IMR-90 (cell line): ENCODE data around the gene HSPD1. TPM values are rescaled to one million over a fixed set of nuclear protein-coding genes. Genes with fewer than 3 reads are reported as not detected.

Experiments used
- ATAC-seq: fragments of 200-7000 bp; cut with Tn5 transposase; 2 replicates; pipeline ENCODE4 v1.9.1; 2020; ENCODE audit warnings: low read depth, mild to moderate bottlenecking, moderate library complexity
- BruUV-seq: library from RNA; stranded (reverse); fragments of 400-500 nt; replicated peaks from 2 replicates; lab custom pipeline; 2021; lab: Mats Ljungman, UMichigan
- CTCF ChIA-PET: fragments of 300-600 bp; formaldehyde crosslinking; extraction: SDS; loops from one replicate; lab custom pipeline; 2021; ENCODE audit warnings: antibody characterized with exemption; lab: Yijun Ruan, JAX
- POLR2A ChIA-PET: fragments of 300-600 bp; sonication (Branson Sonifier 250); formaldehyde crosslinking; loops from one replicate; lab custom pipeline; 2022; ENCODE audit warnings: antibody characterized with exemption; ENCODE audit not compliant: unreplicated experiment; lab: Charles Lee
- DNase-seq: peaks from one replicate; pipeline ENCODE4 v3.0.0; 2013
- H2AFZ ChIP-seq: replicated peaks from 2 replicates; pipeline ENCODE3; 2013; ENCODE audit warnings: low read length, mild to moderate bottlenecking; ENCODE audit not compliant: poor library complexity
- H2AK5ac ChIP-seq: 2 replicates; pipeline ENCODE4 v1.6.1; 2013; ENCODE audit warnings: low read depth, low read length, inconsistent platforms
- H2AK9ac ChIP-seq: replicated peaks from 2 replicates; pipeline ENCODE3; 2013; ENCODE audit warnings: mild to moderate bottlenecking, low read depth, low read length, moderate library complexity; ENCODE audit not compliant: poor library complexity
- H2BK120ac ChIP-seq: 2 replicates; pipeline ENCODE4 v1.6.1; 2013; ENCODE audit warnings: low read depth, low read length, inconsistent platforms
- H2BK15ac ChIP-seq: 3 replicates; pipeline ENCODE4 v1.6.1; 2013; ENCODE audit warnings: low read depth, low read length, inconsistent platforms
- H2BK20ac ChIP-seq: 2 replicates; pipeline ENCODE4 v1.6.1; 2013; ENCODE audit warnings: low read depth, mild to moderate bottlenecking, inconsistent platforms, low read length, moderate library complexity
- H2BK5ac ChIP-seq: 2 replicates; pipeline ENCODE4 v1.6.1; 2013; ENCODE audit warnings: mild to moderate bottlenecking, low read depth, low read length, inconsistent platforms; ENCODE audit not compliant: poor library complexity, severe bottlenecking
- H3K14ac ChIP-seq: replicated peaks from 2 replicates; pipeline ENCODE4 v1.6.1; 2013; ENCODE audit warnings: low read depth, low read length, inconsistent platforms
- H3K18ac ChIP-seq: 2 replicates; pipeline ENCODE4 v1.6.1; 2013; ENCODE audit warnings: low read depth, low read length, control low read depth
- H3K23ac ChIP-seq: 2 replicates; pipeline ENCODE4 v1.6.1; 2013; ENCODE audit warnings: low read depth, low read length, inconsistent platforms
- H3K27ac ChIP-seq: 2 replicates; pipeline ENCODE4 v1.5.1; 2013; ENCODE audit warnings: mild to moderate bottlenecking, control low read depth, low read length; ENCODE audit not compliant: insufficient read depth
- H3K27me3 ChIP-seq: 2 replicates; pipeline ENCODE4 v1.6.1; 2013; ENCODE audit warnings: low read length; ENCODE audit not compliant: control insufficient read depth, insufficient read depth
- H3K36me3 ChIP-seq: 2 replicates; pipeline ENCODE4 v1.6.1; 2013; ENCODE audit warnings: low read length, mixed read lengths; ENCODE audit not compliant: control insufficient read depth, insufficient read depth
- H3K4ac ChIP-seq: 2 replicates; pipeline ENCODE4 v1.6.1; 2013; ENCODE audit warnings: low read depth, low read length, inconsistent platforms
- H3K4me1 ChIP-seq: 2 replicates; pipeline ENCODE4 v1.6.1; 2013; ENCODE audit warnings: low read length, mixed read lengths; ENCODE audit not compliant: control insufficient read depth, insufficient read depth
- H3K4me2 ChIP-seq: 2 replicates; pipeline ENCODE4 v1.6.1; 2013; ENCODE audit warnings: low read depth, mild to moderate bottlenecking, control low read depth, low read length, moderate library complexity
- H3K4me3 ChIP-seq: 2 replicates; pipeline ENCODE4 v1.5.1; 2013; ENCODE audit warnings: low read depth, mild to moderate bottlenecking, control low read depth, low read length, moderate library complexity; ENCODE audit not compliant: insufficient read depth
- H3K56ac ChIP-seq: 2 replicates; pipeline ENCODE4 v1.6.1; 2013; ENCODE audit warnings: low read length, inconsistent platforms; ENCODE audit not compliant: insufficient read depth; ENCODE audit errors: extremely low read depth
- H3K79me1 ChIP-seq, 2 experiments: 2 replicates each; pipeline ENCODE4 v1.6.1; 2013; ENCODE audit warnings: low read length in 2 of 2, inconsistent platforms in 1 of 2, low read depth in 1 of 2
- H3K9ac ChIP-seq: 2 replicates; pipeline ENCODE4 v1.6.1; 2013; ENCODE audit warnings: low read depth, low read length, control low read depth
- H3K9me1 ChIP-seq: 2 replicates; pipeline ENCODE4 v1.6.1; 2013; ENCODE audit warnings: low read length, inconsistent platforms; ENCODE audit not compliant: insufficient read depth
- H3K9me3 ChIP-seq: 2 replicates; pipeline ENCODE4 v1.6.1; 2013; ENCODE audit warnings: low read length; ENCODE audit not compliant: control insufficient read depth, insufficient read depth
- H4K20me1 ChIP-seq: 2 replicates; pipeline ENCODE4 v1.6.1; 2013; ENCODE audit warnings: low read length, inconsistent platforms; ENCODE audit not compliant: insufficient read depth
- H4K5ac ChIP-seq: 2 replicates; pipeline ENCODE4 v1.6.1; 2013; ENCODE audit warnings: mild to moderate bottlenecking, low read depth, low read length, control low read depth
- H4K8ac ChIP-seq, 2 experiments: 2 replicates each; pipeline ENCODE4 v1.6.1; 2013; ENCODE audit warnings: low read depth in 2 of 2, low read length in 2 of 2, control low read depth in 1 of 2, inconsistent platforms in 1 of 2
- H4K91ac ChIP-seq: 2 replicates; pipeline ENCODE4 v1.6.1; 2013; ENCODE audit warnings: low read depth, low read length, inconsistent platforms; ENCODE audit not compliant: insufficient read depth
- BHLHE40 ChIP-seq: fragments of 150-350 bp; IDR thresholded peaks from 2 replicates; pipeline ENCODE4 v1.6.1; 2016; ENCODE audit warnings: mild to moderate bottlenecking, low read depth, low read length
- CEBPB ChIP-seq: IDR thresholded peaks from 2 replicates; pipeline ENCODE4 v1.6.1; 2012; ENCODE audit warnings: low read depth, low read length, improper control_type of control experiment
- CHD1 ChIP-seq: IDR thresholded peaks from 2 replicates; pipeline ENCODE4 v1.6.1; 2012; ENCODE audit warnings: low read depth, low read length, improper control_type of control experiment
- ELK1 ChIP-seq: fragments of 150-350 bp; IDR thresholded peaks from 2 replicates; pipeline ENCODE4 v1.6.1; 2016; ENCODE audit warnings: low read depth, mild to moderate bottlenecking, low read length, moderate library complexity, borderline replicate concordance
- FOS ChIP-seq: fragments of 150-350 bp; IDR thresholded peaks from 2 replicates; pipeline ENCODE4 v1.6.1; 2016; ENCODE audit warnings: low read depth, low read length
- MAZ ChIP-seq: IDR thresholded peaks from 2 replicates; pipeline ENCODE4 v1.6.1; 2012; ENCODE audit warnings: low read depth, mild to moderate bottlenecking, low read length, improper control_type of control experiment, moderate library complexity, borderline replicate concordance
- MXI1 ChIP-seq: IDR thresholded peaks from 2 replicates; pipeline ENCODE4 v1.6.1; 2012; ENCODE audit warnings: low read depth, mild to moderate bottlenecking, low read length, moderate library complexity, borderline replicate concordance
- POLR2A ChIP-seq: IDR thresholded peaks from 2 replicates; pipeline ENCODE4 v1.6.1; 2012; ENCODE audit warnings: mild to moderate bottlenecking, low read depth, low read length
- RAD21 ChIP-seq: IDR thresholded peaks from 2 replicates; pipeline ENCODE4 v1.6.1; 2012; ENCODE audit warnings: low read length, improper control_type of control experiment
- RCOR1 ChIP-seq: IDR thresholded peaks from 2 replicates; pipeline ENCODE4 v1.6.1; 2012; ENCODE audit warnings: mild to moderate bottlenecking, low read length, improper control_type of control experiment; ENCODE audit not compliant: insufficient replicate concordance
- RFX5 ChIP-seq: IDR thresholded peaks from 2 replicates; pipeline ENCODE4 v1.8.0; 2012; ENCODE audit warnings: low read depth, mild to moderate bottlenecking, low read length, moderate library complexity
- WGBS, 2 experiments: methylation state at CpG; one replicate each; pipeline versions ENCODE4 v1.1.5 to v1.1.7; 2013; ENCODE audit warnings: missing lambda C conversion rate in 2 of 2; ENCODE audit not compliant: insufficient read length in 1 of 2; ENCODE audit errors: extremely low coverage in 2 of 2; 5-methylcytosine and 5-hydroxymethylcytosine counted together
- dilution Hi-C: fragments of 300-500 bp; cut with HindIII; formaldehyde crosslinking; loops from one replicate; pipeline ENCODE4 v1.14.3; 2018; ENCODE audit warnings: low sequenced_read_pairs; ENCODE audit not compliant: unreplicated experiment
- in situ Hi-C: fragments of 300-500 bp; cut with MboI; formaldehyde crosslinking; loops from 3 replicates; pipeline ENCODE4 v1.14.3; 2019; ENCODE audit warnings: low sequenced_read_pairs, inconsistent platforms, mixed read lengths
- intact Hi-C: fragments of 100-400 bp; cut with micrococcal nuclease; formaldehyde crosslinking; loops from 2 replicates; pipeline ENCODE4 v1.10.0; 2022
- polyA plus RNA-seq, 3 experiments: library from polyadenylated mRNA; depleted of rRNA; stranded (reverse); fragments of >200 nt; gene quantifications; 2 replicates each; pipeline ENCODE4 v1.2.3, GENCODE V29; 2012; ENCODE audit warnings: low replicate concordance in 1 of 3
- total RNA-seq: library from RNA; depleted of rRNA; stranded (reverse); fragments of >200 nt; gene quantifications from 2 replicates; pipeline ENCODE4 v1.2.3, GENCODE V29; 2012
- TF ChIP-seq, protein P1 (sequence below): conservative IDR thresholded peaks from 2 replicates; pipeline ENCODE4 v1.5.1; 2012; ENCODE audit warnings: mild to moderate bottlenecking, low read depth, low read length, improper control_type of control experiment

HSPD1 gene
- total and polyA plus RNA-seq, 2 of the 4 experiments (the other 2 are of a cell fraction), result 171 TPM

DNA sequence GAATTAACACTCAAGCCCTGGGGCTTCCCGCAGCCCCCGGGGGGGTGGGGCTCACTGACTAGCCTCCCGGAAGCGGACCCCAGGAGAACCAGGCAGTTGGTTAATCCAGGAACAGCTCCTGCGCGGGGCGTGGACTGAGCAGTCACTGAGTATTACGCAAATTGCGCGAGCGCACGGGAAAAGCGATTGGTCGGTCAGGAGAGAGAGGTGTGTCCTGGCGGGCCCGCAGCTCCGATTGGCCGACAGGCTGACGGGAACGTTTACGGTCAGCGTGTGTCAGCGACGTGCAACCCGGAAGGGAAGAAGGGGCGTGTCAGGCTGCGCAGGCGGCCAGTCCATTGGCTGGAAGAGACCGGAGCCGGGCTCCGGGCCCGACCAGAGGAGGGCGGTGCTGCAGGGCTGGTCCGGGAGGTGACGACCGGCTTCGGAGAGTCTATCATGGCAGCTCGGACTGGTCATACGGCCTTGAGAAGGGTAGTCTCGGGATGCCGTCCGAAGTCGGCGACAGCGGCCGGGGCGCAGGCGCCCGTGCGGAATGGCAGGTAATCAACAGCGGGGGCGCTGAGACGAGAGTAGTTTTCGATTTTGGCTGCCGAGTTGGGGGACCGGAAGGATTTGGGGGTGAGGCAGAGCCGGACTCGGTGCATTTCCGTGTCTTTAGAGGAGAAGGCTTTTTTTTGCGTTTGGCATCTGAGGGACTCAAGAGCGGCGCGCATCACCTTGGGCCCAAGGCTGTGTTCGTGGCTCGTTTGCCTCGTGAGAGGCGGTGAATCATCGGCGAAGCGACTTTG, 46.3 kb downstream of the HSPD1 start, which contains the start of gene COQ10B:
Gene COQ10B (plus strand): TSS at position 430 of the 791 bp plus-strand sequence. CDS start 9 bp downstream, at position 439.
- Histone ChIP-seq H2BK120ac (peak within 1 kb of the TSS; percentile 58), H3K9ac (peak within 1 kb of the TSS; percentile 95), H2AFZ (peak within 1 kb of the TSS; percentile 97), H3K4me3 (peak within 1 kb of the TSS; percentile 70), H4K8ac (peak within 1 kb of the TSS; percentile 91), H3K18ac (peak within 1 kb of the TSS; percentile 64), H2BK5ac (peak within 1 kb of the TSS; percentile 86), H3K4ac (peak within 1 kb of the TSS; percentile 92), H3K27me3 (no peaks in the 10 kb centered on the region), H3K56ac (peak within 1 kb of the TSS; percentile 87), H2BK15ac (peak within 1 kb of the TSS; percentile 42; the same call in 1 of the 3 replicates), H2AK9ac (peak within 1 kb of the TSS; percentile 84), H3K4me1 (no peaks in the 10 kb centered on the region), H3K36me3 (no peaks in the 10 kb centered on the region), H3K14ac (peak within 1 kb of the TSS; percentile 95), H4K20me1 (peaks cover 36% of the 10 kb centered on the region), H3K9me3 (no peaks in the 10 kb centered on the region), H3K23ac (peak within 1 kb of the TSS; percentile 75), H3K79me1 (peaks cover 3 to 14% of the 10 kb centered on the region in 2 experiments; a peak in 2 of 4 replicates), H2AK5ac (peak within 1 kb of the TSS; percentile 77), H4K5ac (peak within 1 kb of the TSS; percentile 79), H3K27ac (peak within 1 kb of the TSS; percentile 92), H3K9me1 (no peaks in the 10 kb centered on the region), H4K91ac (peak within 1 kb of the TSS; percentile 92), H3K4me2 (peak within 1 kb of the TSS; percentile 87), H2BK20ac (peak within 1 kb of the TSS; percentile 3; the same call in 1 of the 2 replicates)
- DNase-seq (peak; percentile 100), ATAC-seq (peak; percentile 96)
- in situ Hi-C loops, result no loop called here
- intact Hi-C loops, result loop anchor here (1.0 kb wide), 1 partner anchor 18 kb away; the partner anchor contains the start of gene SF3B1
- WGBS, 2 experiments, result 0% methylated on average over 40 of the region's 70 CpGs; no CpG with 5 or more reads in 1 of the 2 experiments
- ChIA-PET CTCF (no interaction called here), POLR2A (interaction anchor here (0.6 to 1.2 kb wide), 6 partner anchors 11 to 59 kb away, joined by 3 to 10 read pairs (median 6); partner anchors contain the start of genes HSPD1 and SF3B1)
- TF ChIP-seq MAZ (peak; percentile 91; the same call in 1 of the 2 replicates), FOS (peak; percentile 73), RFX5 (peak; percentile 22; the same call in 1 of the 2 replicates), RCOR1 (no peak), CHD1 (peak; percentile 98), RAD21 (no peak), ELK1 (no peak), MXI1 (peak; percentile 56), BHLHE40 (peak; percentile 79), CEBPB (peak; percentile 100), POLR2A (peak; percentile 98)
- TF ChIP-seq, protein P1, sequence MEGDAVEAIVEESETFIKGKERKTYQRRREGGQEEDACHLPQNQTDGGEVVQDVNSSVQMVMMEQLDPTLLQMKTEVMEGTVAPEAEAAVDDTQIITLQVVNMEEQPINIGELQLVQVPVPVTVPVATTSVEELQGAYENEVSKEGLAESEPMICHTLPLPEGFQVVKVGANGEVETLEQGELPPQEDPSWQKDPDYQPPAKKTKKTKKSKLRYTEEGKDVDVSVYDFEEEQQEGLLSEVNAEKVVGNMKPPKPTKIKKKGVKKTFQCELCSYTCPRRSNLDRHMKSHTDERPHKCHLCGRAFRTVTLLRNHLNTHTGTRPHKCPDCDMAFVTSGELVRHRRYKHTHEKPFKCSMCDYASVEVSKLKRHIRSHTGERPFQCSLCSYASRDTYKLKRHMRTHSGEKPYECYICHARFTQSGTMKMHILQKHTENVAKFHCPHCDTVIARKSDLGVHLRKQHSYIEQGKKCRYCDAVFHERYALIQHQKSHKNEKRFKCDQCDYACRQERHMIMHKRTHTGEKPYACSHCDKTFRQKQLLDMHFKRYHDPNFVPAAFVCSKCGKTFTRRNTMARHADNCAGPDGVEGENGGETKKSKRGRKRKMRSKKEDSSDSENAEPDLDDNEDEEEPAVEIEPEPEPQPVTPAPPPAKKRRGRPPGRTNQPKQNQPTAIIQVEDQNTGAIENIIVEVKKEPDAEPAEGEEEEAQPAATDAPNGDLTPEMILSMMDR, result peak; percentile 37
- dilution Hi-C loops, result no loop called here
- TSS peak; percentile 90 for BruUV-seq
